ENCODE data around the gene SMIM38.

- TF ChIP-seq POLR2A (IDR thresholded peaks at IDR 0.05) (no peak), CTCF (IDR thresholded peaks at IDR 0.05) (no peak)
These were observed 48.3 kb upstream of the SMIM38 start for GRCh38 chr11:69107413-69107812.
